Activated CD4-positive, alpha-beta T cell treated with anti-CD3 and anti-CD28 coated beads, Interleukin-2, Interleukin-4, amounts not matched to agents 100 ng/mL and 50 ng/mL, durations not matched to agents 16 hours and 8 hours (primary cell): Measurements from ENCODE around the gene PLXND1.
"Not testable (repeated sequence)": the region's sequence is repeated elsewhere in the genome, so short reads cannot be mapped to it uniquely, and the experiment has no call there.

Experiments
- DNase-seq: peaks from one replicate; pipeline ENCODE4 v3.0.0-alpha.2; 2020; ENCODE audit warnings: low spot score

PLXND1 gene

DNA sequence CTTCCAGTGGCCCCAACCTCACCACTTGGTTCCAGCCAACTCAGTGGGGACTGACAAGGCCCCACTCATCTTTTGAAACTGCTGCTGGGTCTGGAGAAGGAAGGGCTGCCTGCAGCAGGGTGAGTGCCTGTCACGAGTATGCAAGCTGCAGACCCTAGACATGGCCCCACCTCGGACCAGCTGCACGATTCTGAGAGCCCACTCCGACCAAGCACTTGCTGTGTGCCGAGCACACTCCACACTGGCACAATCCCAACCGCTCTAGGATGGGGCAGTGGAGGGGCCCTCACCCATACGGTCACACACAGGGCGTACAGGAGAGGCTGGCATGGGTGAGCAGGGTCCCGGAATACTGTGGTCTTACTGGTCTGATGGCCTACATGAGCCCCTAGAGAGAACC lies 8.0 kb upstream of the PLXND1 start:
- DNase-seq = no peak

DNA sequence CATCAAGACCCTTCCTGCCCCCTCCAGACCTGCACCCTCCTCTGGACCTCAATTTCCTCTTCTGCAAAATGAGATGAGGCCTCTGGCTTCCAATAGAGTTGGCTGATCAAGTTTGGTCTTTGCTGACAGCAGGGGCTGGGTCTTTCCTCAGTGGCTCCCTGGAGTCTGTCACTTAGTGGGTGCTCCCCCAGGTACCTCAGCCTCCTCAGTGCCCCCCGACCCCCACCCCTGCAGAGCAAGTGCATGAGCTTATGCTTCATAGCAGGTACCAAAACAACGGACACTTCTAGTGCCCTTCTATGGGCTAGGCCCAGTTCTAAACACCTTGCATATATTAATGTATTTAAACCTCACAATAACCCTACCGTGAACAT lies 6.9 kb upstream of the PLXND1 start:
- DNase-seq = no peak

DNA sequence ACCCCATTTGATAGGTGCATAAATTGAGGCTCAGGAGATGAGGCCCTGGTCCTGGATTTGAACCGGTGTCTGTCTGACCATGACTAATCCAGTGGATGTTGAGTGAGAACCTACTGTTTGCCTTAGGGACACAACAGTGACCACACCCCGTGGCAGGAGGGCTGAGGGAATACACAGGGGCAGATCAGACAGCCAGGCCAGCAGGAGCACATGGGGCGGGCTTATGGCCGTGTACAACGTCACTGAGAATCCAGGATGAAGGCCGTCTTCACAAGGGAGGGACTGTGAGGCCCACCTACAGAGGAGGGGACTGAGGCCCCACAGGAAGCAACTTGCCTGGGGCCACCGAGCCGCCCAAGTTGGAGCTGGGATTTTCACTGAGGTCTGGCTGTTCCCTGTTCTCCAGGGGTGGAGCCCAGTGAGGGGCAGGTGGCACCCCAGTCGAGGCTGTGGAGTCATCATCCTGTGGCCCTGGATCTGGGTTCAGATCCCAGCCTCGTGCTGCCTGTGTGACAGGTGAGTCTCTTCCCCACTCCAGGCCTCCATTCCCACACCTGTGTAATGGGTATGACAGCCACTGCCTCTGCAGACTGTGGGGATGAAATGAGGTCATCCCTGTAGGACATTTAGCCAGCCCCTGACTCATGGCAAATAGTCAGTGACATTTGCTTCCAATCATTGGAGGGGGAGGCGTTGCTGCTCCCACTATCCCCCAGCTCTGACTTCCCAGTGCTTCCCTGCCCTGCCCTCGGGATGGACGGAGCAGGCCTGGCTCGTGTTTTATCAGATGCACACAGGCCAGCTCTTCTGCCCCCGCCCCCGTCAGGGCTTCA lies 6.3 kb upstream of the PLXND1 start:
- DNase-seq = no peak

DNA sequence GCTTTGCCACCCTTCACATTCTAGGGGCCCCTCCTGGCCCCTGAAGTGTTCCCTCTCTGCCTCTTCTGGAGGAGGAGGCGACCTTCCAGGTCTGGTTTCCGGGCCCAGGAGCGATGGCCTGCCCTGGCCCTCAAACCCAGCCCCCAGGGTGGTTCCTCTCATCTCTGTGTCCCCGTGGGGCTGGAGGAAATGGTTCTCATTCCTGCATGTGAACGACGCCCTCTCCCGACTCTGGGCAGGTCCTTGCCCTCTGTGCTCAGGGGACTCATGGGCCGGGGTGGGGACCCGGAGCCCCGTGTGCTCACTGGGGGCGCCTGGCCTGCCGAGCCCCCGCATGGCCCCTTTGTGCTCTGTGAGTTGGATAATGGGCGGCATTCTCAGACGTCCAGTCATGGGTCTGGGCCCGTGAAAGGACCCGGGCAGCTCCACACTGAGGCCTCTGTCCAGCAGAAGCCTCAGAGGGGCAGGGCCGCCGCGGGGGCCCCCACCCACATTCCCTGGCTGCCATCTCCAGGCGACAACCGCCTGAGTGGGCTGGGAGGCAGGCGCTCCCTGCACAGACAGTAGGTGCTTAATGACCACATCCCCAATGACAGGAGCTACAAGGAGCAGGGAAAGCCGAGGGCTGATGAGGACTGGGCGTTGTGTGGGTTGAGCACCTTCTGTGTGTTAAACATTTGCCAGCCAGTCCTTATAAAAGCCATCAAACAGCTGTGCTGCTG lies 5.5 kb upstream of the PLXND1 start:
- DNase-seq = no peak

DNA sequence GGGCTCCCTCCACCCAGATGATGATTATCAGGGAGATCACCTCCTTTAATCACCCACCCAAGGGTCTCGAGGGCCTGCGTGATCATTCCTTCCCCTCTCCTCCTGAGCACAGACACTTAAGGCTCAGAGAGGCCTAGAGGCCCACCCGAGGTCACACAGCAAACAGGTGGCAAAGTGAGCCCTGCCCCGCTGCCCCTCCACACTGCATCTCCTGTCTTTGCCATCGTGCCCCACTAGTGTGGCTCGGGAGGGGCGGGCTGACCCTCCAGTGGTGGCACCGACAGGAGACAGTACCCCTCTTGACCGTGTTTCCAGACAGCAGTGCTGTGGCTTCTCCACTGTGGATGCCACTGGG lies 4.9 kb upstream of the PLXND1 start:
- DNase-seq = no peak

DNA sequence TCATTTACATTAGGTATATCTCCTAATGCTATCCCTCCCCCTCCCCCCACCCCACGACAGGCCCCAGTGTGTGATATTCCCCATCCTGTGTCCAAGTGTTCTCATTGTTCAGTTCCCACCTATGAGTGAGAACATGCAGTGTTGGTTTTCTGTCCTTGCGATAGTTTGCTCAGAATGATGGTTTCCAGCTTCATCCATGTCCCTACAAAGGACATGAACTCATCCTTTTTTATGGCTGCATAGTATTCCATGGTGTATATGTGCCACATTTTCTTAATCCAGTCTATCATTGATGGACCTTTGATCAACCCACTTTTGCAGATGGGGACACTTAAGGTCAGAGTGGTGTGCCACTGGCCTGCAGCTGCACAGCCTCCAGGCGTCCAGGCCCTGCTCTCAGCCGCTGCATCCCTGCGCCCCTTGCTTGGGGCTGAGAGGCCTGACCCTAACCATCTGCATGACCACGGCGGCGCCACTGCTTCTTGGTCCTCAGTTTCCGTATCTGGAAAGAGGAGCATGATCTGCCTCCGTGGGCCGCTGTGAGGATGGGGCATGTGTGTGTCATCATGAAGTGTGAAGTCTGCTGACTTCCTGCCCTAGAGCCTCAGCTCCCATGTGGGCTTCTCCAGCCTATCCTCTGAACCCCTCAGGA lies 4.4 kb upstream of the PLXND1 start:
- DNase-seq = not testable (repeated sequence)

DNA sequence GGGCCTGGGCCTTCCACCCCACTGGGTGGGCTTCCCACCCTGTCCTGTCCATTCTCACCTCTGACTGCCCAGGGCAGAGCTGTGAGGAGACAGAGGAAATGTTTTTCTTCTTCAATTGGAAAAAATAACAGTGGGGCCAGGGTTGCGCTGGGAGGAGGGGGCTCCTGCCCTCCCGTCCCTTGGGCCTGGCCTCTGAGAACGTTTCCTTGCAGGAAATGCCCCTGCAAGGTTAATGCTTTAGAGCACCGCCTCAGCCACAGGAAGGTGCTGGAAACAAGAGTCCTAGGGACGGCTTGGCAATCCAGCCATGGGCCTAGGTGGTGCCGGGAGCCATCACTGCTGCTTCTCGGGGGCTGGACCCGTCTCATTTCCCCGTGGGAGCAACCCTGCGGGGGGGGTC lies 3.8 kb upstream of the PLXND1 start:
- no peak for DNase-seq

DNA sequence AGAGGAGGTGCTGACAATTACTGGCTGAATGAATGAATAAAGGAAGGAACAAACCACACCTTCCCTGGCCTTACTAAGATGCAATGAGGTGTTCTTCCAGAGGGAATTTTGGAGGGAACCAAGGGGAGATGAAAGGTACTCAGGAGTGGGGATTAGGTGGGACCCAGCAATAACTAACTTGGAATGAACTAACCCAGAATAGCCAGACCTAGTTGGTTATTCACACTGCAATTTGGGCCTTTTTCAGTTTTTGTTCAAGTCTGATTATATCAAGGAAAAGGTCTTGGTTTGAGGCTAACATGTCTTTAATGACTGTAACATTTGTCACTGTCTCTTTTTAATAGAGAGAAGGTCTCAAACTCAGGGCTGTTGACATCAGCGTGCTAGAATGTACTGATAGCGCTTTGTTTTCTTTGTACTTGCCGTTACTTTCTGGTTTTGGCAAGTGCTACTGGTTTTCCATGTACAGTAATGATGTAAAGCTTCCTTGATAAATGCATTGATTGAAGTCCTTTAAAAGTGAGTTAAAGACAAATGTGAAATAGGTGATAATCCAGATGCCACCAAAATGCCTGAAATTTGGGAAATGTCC lies 3.2 kb upstream of the PLXND1 start:
- no peak for DNase-seq

DNA sequence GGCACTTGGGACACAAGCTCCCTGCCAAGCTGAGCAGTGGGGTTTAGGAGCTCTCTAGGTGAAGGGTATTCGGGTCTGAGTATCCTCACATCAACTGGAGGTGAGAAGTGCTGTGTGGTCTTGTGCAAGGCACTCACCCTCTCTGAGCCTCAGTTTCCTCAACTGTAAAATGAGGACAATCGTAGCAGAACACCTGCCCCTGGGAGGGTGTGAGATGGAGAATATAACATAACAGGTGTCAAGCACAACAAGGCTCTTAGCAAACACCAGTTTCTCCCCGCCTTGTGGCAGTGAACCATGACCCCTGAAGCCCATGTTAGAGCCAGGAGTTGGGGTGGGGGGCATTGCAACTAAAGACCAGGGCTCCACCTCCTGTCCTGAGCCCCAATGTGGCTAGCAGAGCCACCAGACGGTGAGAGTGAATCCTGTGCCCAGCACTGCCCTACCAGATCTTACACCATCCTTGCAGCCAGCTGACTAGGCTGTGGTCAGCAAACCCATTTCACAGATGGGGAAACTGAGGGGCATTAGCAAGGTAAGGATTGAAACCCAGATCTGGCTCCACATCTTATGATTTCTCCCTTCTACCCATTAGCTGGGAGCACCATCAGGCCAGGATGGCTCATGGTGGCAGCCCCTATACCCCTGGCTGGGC lies 2.6 kb upstream of the PLXND1 start:
- DNase-seq = no peak

DNA sequence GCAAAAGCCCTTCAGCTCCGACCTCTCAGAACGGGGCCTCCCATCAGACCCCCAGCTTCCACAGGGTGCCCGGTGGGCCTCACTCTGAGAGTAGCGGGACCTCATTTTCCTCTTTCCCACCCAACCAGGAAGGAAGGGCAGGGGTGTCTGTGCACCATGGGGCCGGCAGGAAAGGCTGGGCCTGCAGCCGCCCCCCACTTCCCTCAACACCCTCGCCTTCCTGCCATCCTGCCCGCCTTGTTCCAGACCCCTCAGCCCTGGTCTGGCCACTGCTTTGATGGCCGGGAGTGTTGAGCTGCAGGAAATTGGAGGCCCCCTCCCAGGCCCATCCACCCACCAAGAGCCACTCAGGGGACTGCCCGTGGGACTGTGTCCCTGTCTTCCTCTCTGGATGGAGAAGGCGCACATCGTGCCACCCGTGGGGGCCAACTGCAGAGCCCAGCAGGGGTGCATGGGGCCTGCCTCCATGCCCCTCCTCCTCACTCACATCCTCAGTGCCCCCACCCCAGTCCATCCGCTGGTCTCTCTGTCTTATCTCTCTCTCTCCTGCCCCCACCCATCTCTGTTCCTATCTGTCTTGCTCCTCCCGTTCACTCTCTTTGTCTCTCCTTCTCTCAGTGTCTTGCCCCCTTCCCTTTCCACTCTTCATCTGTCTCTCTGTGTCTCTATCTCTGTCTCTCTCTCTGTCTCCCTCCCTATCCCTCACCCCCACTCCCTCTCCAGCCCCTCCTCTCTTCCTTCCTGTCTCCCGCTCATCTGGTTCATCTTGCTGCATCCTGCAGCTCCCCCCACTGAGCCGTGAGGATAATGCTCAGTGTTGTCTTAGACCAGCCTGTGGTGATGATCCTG lies 1.8 kb upstream of the PLXND1 start:
- no peak for DNase-seq

DNA sequence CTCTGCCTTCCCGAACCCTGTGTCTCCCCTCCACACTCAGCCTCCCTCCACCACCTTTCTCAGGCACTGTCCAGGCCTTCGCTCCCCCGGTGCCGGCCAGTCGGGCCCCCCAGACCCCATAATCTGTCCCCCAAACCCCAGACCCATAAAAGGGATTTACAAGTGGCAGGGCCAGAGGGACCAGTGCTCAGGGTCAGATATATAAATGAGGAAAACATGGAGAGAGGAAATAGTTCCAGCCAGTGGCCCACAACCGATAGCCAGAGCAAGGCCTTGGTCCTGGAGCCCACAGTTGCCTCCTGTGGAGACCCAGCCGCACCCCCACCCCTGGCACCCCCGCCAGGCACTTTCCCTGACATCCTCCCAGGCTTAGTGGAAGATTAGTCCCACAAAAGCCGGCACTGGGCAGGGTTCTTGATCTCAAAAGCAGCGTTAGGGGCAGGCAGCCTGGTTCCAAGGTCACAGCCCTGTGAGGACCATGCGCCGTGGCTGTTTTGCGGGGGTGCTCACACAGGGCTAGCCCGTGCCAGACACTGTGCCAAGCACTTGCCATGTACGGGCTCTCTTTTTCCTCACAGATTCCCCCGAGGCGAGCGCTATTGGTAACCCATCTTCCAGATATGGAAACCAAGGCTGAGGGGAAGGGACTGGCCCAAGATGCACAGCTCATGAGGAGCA lies 1.1 kb upstream of the PLXND1 start:
- no peak for DNase-seq

DNA sequence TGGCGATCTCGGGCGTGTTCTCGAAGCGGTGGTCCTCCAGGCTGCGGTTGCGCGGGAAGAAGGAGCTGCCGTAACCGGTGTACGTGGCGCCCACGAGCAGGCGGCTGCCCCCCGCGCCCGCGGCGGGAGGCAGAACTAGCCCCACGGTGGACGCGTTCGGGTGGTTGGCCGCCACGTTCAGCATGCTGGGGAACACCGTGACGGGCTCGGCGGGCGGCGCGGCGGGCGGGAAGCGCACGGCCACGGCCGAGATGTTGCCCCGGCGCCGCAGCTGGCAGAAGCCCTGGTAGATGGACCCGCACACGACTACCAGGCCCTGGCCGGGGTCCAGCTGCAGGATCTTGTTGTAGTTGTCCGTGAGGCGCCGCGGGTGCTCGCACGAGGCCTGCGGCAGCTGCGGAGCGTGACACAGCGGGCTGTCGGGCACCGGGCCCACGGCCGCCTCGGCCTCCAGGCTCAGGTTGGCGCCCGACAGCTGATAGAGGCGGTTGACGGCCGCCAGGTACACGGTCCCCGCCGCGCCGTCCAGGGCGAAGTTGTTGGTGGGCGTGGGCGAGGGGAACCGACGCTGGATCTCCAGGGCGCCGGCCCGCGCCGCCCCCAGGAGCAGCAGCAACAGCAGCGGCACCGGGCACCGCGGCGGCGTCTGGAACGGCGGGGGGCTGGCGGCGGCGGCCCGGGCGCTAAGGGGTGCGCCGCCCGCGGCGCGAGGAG lies 397 bp downstream of the PLXND1 start:
- DNase-seq = no peak

DNA sequence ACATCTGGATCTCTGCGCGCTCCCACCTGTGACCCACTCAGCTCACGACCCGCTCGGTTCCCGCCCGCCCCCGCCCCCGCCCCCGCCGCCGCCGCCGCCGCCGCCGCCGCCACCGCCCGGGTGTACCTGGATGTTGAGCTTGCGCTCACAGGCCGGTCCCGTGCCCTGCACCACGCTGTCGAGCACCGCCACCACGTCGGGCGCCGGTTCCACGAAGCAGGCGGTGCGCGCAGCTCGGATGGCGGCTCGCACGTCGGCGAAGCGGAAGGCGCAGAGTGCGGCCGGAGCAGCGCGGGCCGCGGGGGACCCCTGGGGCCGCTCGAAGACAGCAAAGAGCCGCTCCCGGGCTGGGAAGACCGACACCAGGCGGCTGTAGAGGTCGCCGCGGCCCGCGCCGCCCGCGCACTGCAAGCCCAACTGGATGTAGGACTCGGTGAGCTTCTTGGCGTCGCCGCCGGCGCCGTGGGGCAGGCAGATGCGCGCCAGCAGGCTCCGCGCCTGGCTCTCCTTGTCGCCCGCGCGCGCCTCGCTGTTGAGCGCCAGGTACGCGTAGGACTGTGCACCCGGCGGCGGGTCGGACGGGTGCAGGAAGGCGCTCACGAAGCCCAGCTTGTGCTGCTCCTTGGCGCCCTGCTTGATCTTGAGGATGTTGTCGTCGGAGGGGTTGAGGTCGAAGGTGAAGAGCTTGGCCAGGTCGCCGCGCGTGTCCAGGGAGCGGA lies 1.1 kb downstream of the PLXND1 start:
- DNase-seq = peak; percentile 12

DNA sequence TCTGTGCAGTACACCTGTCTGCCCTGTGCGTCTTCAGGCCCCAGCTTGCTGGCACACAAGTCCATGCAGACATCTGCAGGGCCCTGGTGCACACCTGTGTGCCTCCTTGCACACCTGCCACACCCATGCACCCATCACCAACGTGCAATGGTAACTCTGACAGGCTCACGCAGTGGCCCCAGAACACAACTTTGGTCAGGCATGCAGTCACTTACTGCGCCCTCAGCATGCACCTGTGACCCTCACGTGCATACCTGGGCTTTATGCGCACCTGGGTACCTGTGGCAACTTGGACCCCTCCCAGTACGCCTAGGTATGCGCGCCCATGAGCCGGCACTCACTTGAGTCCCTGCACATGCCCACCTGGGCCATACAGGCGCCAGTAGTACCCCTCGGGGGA lies 1.7 kb downstream of the PLXND1 start:
- DNase-seq = no peak

DNA sequence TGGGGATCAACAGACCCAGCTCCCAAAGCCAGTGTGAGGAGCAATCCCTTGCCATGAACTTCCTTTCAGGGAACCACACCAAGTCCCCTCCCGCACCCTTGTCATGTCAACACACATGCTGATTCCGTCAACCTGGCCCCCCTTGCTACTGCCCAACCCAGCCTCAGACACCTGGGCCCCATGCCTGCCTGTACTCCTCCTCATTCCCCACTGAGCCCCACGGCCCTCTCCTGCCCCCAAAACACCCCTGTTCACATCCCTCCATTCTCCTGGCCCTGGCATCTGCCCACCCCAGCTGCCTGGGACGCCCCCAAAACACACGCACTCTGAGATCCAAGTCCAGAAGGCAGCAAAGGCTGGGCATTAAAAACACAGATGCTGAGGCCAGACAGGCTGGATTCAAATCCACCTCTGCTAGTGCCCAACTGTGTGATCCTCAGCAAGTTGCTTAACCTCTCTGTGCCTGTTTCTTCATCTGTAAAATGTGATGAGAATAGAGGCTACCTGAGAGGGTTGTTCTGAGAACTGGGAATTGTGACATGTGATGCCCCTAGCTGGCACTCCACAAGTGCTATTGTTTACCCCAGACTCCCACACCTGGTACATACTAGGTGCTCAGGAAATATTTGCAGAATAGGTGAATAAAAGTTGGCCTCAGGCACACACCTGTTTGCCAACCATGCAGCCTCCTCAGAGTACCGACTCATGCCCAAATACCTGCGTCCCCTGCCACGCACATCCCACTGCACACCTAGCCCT lies 2.3 kb downstream of the PLXND1 start:
- DNase-seq = no peak

DNA sequence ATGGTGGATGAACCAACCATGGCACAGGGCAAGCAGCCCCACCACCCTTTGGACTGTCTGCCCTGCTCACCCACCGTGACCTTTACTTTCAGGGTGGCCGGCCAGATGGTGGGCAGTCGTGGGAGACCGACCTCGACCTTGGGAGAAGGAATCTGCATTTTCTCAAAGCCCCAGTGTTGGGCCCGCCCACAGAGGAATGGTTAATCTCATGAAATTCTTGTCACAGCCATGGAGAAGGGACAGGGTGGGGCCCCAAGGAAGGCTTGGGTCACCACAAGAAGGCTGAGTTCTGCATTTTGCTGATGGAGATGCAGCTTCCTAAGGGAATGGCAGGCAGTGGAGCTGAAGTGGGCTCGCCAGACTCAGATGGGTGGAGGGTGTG lies 2.9 kb downstream of the PLXND1 start:
- DNase-seq = no peak

DNA sequence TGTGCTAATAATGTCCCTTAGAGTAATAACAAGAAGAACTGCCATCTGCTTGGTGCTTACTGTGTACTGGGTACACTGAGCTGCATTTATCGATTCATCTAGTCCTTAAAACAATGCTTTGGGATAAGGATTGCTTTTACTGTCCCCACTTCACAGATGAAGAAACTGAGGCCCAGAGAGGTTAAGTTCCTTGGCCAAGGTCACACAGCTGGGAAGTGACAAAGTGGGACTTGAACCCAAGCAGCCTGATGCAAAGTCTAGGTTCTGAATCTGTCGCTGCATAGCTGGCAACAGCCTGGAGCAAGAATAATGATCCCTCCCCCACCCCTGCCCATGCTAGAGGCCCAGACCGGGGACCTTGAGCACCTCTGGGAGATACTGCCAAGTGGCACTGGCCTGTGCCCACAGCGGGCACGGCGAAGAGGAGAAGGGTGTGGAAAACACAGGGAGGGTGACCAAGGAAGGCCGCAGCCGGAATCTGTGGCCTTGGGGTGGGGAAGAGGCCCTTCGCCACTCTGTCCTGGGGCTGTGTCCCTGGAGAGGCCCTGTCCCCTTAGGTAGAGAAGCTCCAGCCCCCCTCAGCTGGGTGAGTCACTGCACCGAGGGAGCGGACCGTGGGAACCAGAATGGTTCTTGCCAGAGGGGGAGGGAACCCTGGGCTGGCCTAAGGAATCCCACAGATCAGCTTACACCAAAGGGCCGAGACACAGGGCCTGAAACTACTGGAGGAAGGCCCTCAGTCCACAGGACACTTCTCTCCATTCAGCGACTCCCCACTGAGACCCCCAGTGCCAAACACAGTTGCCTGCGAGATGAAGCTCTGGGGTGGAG lies 3.5 kb downstream of the PLXND1 start:
- no peak for DNase-seq

DNA sequence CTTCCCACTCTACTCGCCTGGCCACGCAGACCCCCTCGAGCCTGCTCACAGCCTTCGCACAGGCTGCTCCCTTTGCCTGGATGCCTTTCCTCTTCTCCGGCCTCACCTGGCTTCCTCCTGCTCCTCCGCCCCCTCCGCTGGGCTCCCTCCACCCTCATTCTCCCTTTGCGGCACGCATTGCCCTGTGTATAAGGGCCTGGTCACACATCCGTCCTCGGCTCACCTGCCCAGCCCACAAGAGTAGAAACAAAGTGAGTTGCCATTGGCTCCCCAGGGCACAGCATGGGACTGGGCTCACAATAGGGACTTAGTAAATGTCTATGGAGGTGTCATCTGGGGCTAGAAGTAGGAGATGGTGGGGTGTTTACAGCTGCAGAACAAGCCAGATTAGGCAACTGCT lies 4.2 kb downstream of the PLXND1 start:
- DNase-seq = no peak
